T-cell (primary cell): Measurements from ENCODE around the gene RSAD1. TPM values are rescaled to one million over a fixed set of nuclear protein-coding genes. Genes with fewer than 3 reads are reported as not detected.

Experiments used
- ATAC-seq, 4 experiments: fragments of 200-7000 bp in 3 of 4; fragments of 150-1000 bp in 1 of 4; cut with Tn5 transposase; replicated peaks in 1 of 4; 1 replicate in 3 of 4; 2 replicates in 1 of 4; pipeline ENCODE4 v1.10.0; 2021; ENCODE audit warnings: moderate library complexity in 3 of 4, mild to moderate bottlenecking in 2 of 4, moderate number of reproducible peaks in 1 of 4
- CTCF ChIA-PET, 2 donors: fragments of 300-600 bp; sonication (Branson Sonifier 250); formaldehyde crosslinking; loops; one replicate each; lab custom pipeline; 2022; ENCODE audit warnings: antibody characterized with exemption in 2 of 2; lab: Charles Lee
- POLR2A ChIA-PET, 2 donors: fragments of 300-600 bp; sonication (Branson Sonifier 250); formaldehyde crosslinking; loops; one replicate each; lab custom pipeline; 2022; ENCODE audit warnings: antibody characterized with exemption in 2 of 2; lab: Charles Lee
- DNase-seq, 35 experiments: peaks; one replicate each; pipeline versions ENCODE4 v3.0.0 to v3.0.0-alpha.2; 2013 to 2023
- H3K27ac ChIP-seq: one replicate; pipeline ENCODE4 v1.5.1; 2013; ENCODE audit warnings: low read length
- H3K27me3 ChIP-seq, 2 experiments: replicated peaks in 1 of 2; 1 replicate in 1 of 2; 2 replicates in 1 of 2; pipeline versions ENCODE4 v1.6.1 to v1.7.0; 2013; ENCODE audit warnings: low read length in 1 of 2, mixed read lengths in 1 of 2; ENCODE audit not compliant: control insufficient read depth in 2 of 2, insufficient read depth in 2 of 2; ENCODE audit errors: extremely low read depth in 1 of 2
- H3K36me3 ChIP-seq, 2 donors: 1 replicate in 1 of 2; 2 replicates in 1 of 2; pipeline versions ENCODE4 v1.6.1 to v1.7.0; 2013; ENCODE audit warnings: low read length in 1 of 2; ENCODE audit not compliant: control insufficient read depth in 2 of 2, insufficient read depth in 1 of 2; ENCODE audit errors: extremely low read depth in 1 of 2
- H3K4me1 ChIP-seq, 2 experiments: 1 replicate in 1 of 2; 2 replicates in 1 of 2; pipeline versions ENCODE4 v1.6.1 to v1.7.0; 2013; ENCODE audit warnings: low read length in 2 of 2, mixed read lengths in 1 of 2; ENCODE audit not compliant: insufficient read depth in 2 of 2, control insufficient read depth in 1 of 2; ENCODE audit errors: extremely low read depth in 1 of 2
- H3K4me3 ChIP-seq, 2 donors: 1 replicate in 1 of 2; 2 replicates in 1 of 2; pipeline versions ENCODE4 v1.5.1 to v1.7.0; 2013; ENCODE audit warnings: mild to moderate bottlenecking in 2 of 2, low read length in 1 of 2, moderate library complexity in 1 of 2; ENCODE audit not compliant: control insufficient read depth in 1 of 2; ENCODE audit errors: extremely low read depth in 1 of 2
- H3K9me3 ChIP-seq: 2 replicates; pipeline ENCODE4 v1.7.0; 2013
- H3K27ac Mint-ChIP-seq, 2 donors: one replicate each; pipeline ENCODE4 v1.8.0; 2020 to 2021; ENCODE audit warnings: mild to moderate bottlenecking in 2 of 2, mixed read lengths in 2 of 2
- H3K27me3 Mint-ChIP-seq, 2 donors: one replicate each; pipeline ENCODE4 v1.8.0; 2021 to 2022; ENCODE audit warnings: mixed read lengths in 2 of 2
- H3K36me3 Mint-ChIP-seq: one replicate; pipeline ENCODE4 v1.8.0; 2021; ENCODE audit warnings: mixed read lengths
- H3K4me1 Mint-ChIP-seq, 3 donors: one replicate each; pipeline ENCODE4 v1.8.0; 2020 to 2022; ENCODE audit warnings: mixed read lengths in 3 of 3, mild to moderate bottlenecking in 1 of 3
- H3K4me3 Mint-ChIP-seq, 3 donors: one replicate each; pipeline ENCODE4 v1.8.0; 2020 to 2022; ENCODE audit warnings: mild to moderate bottlenecking in 3 of 3, mixed read lengths in 3 of 3, moderate library complexity in 3 of 3
- H3K9me3 Mint-ChIP-seq, 3 donors: one replicate each; pipeline ENCODE4 v1.8.0; 2020 to 2022; ENCODE audit warnings: mixed read lengths in 3 of 3
- WGBS: methylation state at CpG from one replicate; pipeline ENCODE4 v1.1.5; 2013; ENCODE audit warnings: missing lambda C conversion rate; ENCODE audit not compliant: insufficient coverage; 5-methylcytosine and 5-hydroxymethylcytosine counted together
- total RNA-seq, 35 experiments: library from RNA in 6 of 35; stranded (reverse) in 6 of 35; fragments of 120-200 nt in 1 of 35; gene quantifications; one replicate each; pipeline versions ENCODE4 v1.2.1 to v1.2.4 and lab custom pipeline; 2013 to 2026

Gene RSAD1
- total RNA-seq, 5 donors from 2014 or later (not counting 1 experiment from before 2014, with no cell fraction given), result 61.2 to 80.9 (median 73.2) TPM

DNA sequence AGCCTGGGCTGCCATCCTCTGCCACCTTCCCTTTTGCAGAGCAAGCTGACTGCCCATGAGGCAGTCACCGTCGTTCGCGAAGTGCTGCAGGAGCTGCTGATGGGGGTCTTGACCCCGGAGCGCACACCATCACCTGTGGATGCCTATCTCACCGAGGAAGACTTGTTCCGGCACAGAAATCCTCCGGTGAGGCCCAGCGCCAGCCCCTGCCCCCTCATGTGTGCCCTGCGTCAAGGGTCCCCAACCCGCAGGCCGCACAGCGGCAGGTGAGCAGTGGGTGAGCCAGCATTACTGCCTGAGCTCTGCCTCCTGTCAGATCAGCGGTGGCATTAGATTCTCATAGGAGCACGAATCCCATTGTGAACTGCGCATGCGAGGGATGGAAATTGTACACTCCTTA lies 46.2 kb downstream of the RSAD1 start:
- no peaks in the 10 kb centered on the region for H3K36me3 ChIP-seq
- H3K27ac ChIP-seq, result no peak overlapping the region
- DNase-seq, result no peak
- H3K27ac Mint-ChIP-seq, result no peak overlapping the region
- peaks cover 0 to 26% of the 10 kb centered on the region in 2 experiments for H3K27me3 ChIP-seq
- no peaks in the 10 kb centered on the region for H3K9me3 ChIP-seq
- no peak overlapping the region for H3K4me3 ChIP-seq
- no peaks in the 10 kb centered on the region for H3K4me1 ChIP-seq
- ChIA-PET POLR2A (no interaction called here), CTCF (interaction anchor here in 1 of 2 donors (0.6 kb wide), 1 partner anchor 246 kb away, joined by 6 read pairs; no protein-coding TSS in a partner anchor)
- H3K4me1 Mint-ChIP-seq, result no peaks in the 10 kb centered on the region
- no peaks in the 10 kb centered on the region for H3K9me3 Mint-ChIP-seq
- no peak for ATAC-seq
- no peaks in the 10 kb centered on the region for H3K36me3 Mint-ChIP-seq
- 93% methylated on average over 15 of the region's 18 CpGs for WGBS
- no peak overlapping the region for H3K4me3 Mint-ChIP-seq
- peaks cover 9 to 17% of the 10 kb centered on the region in 2 donors for H3K27me3 Mint-ChIP-seq

DNA sequence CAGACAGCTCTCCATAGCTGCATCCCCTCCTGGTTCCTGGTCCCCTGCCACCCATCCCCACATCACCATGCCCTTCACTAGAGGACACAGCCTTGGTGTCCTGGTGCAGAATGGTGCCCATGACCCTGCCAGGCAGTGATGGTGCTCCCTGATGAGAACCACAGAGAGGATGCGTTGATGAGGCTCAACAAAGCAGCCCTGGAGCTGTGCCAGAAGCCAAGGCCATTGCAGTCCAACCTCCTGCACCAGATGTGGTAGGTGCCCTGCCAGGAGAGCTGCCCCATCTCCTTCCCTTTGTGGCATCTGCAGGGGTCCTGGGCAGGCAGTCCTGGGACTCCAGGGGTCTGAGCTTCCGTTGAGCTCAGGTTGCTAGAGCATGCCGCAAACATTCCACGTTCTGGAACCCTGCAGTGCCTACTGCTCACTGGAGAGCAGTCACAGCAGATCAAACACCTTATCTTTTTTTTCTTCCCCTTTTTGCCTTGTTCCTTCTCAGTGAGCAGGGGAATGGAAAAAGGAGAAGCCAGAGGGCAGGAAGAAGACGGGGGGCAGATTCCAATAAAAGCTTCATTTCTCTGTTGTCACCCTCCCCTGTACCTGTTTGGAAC lies 48.6 kb downstream of the RSAD1 start:
- H3K9me3 Mint-ChIP-seq, result no peaks in the 10 kb centered on the region
- Histone ChIP-seq H3K4me3 (no peak overlapping the region), H3K36me3 (no peaks in the 10 kb centered on the region), H3K9me3 (no peaks in the 10 kb centered on the region), H3K27me3 (peaks cover 4 to 49% of the 10 kb centered on the region in 2 experiments), H3K4me1 (peaks cover 0 to 4% of the 10 kb centered on the region in 2 experiments), H3K27ac (no peak overlapping the region)
- H3K36me3 Mint-ChIP-seq, result no peaks in the 10 kb centered on the region
- CTCF ChIA-PET, result no interaction called here
- POLR2A ChIA-PET, result no interaction called here
- peaks cover 28 to 41% of the 10 kb centered on the region in 2 donors for H3K27me3 Mint-ChIP-seq
- DNase-seq (no peak), ATAC-seq (no peak)
- WGBS, result 79% methylated on average over 2 of the region's 5 CpGs
- H3K27ac Mint-ChIP-seq, result no peak overlapping the region
- H3K4me3 Mint-ChIP-seq, result no peak overlapping the region
- peaks cover 0 to 7% (median 4%) of the 10 kb centered on the region in 3 donors for H3K4me1 Mint-ChIP-seq

DNA sequence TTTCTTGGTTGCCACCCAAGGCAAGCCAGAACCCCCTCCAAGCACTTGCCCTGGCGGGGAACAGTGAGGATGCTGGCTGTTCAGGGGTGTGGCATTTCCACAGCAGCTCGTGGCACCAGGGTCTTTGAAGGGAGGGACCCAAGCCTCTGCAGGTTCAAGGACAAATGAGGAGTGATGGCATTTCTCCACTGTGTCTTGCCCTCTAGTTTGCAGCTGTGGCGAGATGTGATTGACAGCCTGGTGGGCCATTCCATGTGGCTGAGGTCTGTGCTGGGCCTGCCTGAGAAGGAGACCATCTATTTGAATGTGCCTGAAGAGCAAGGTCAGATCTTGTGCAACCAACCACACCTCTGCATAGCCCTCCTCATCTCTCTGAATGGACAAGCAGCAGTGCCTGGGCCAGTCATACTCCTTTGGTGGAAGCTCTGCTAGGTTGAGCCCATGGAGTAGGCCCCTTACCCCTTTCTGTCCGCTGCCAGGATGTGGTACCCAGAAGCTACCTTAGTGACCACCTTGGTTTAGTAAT lies 49.4 kb downstream of the RSAD1 start:
- Histone ChIP-seq H3K27ac (no peak overlapping the region), H3K4me3 (no peak overlapping the region), H3K27me3 (peaks cover 4 to 54% of the 10 kb centered on the region in 2 experiments), H3K9me3 (no peaks in the 10 kb centered on the region), H3K36me3 (no peaks in the 10 kb centered on the region), H3K4me1 (peaks cover 2 to 11% of the 10 kb centered on the region in 2 experiments)
- H3K27ac Mint-ChIP-seq, result no peak overlapping the region
- no peaks in the 10 kb centered on the region for H3K36me3 Mint-ChIP-seq
- no peak for ATAC-seq
- DNase-seq, result no peak
- ChIA-PET CTCF (no interaction called here), POLR2A (no interaction called here)
- H3K9me3 Mint-ChIP-seq, result no peaks in the 10 kb centered on the region
- no peak overlapping the region for H3K4me3 Mint-ChIP-seq
- 0% methylated on average over 2 of the region's 4 CpGs for WGBS
- H3K27me3 Mint-ChIP-seq, result peaks cover 28 to 48% of the 10 kb centered on the region in 2 donors
- peaks cover 2 to 11% (median 7%) of the 10 kb centered on the region in 3 donors for H3K4me1 Mint-ChIP-seq

DNA sequence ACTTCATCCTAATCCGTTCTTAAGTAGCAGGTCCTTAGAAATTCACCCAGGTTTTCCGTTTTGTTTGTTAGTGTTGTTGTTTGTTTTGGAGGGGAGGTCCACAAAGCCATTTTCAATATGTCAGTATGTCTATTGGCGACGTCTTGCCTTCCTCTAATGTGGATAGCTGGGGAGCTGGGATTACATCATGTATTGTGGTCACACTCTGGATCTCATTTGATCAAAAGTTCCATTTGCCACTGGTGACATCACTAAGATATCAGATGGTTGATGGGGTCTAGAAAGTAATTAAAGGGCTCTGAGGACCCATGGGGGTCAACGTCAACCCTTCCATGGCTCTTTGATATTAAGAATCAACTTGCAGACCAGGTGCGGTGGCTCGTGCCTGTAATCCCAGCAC lies 51.2 kb downstream of the RSAD1 start:
- Histone ChIP-seq H3K4me3 (no peak overlapping the region), H3K4me1 (peaks cover 2 to 24% of the 10 kb centered on the region in 2 experiments), H3K9me3 (no peaks in the 10 kb centered on the region), H3K27me3 (peaks cover 4 to 73% of the 10 kb centered on the region in 2 experiments), H3K27ac (no peak overlapping the region), H3K36me3 (no peaks in the 10 kb centered on the region)
- H3K9me3 Mint-ChIP-seq, result no peaks in the 10 kb centered on the region
- CTCF ChIA-PET, result no interaction called here
- 86% methylated on average over 5 of the region's 7 CpGs for WGBS
- peaks cover 12 to 21% (median 18%) of the 10 kb centered on the region in 3 donors for H3K4me1 Mint-ChIP-seq
- no peak for ATAC-seq
- no peak overlapping the region for H3K4me3 Mint-ChIP-seq
- DNase-seq, result no peak
- no peaks in the 10 kb centered on the region for H3K36me3 Mint-ChIP-seq
- peaks cover 41 to 64% of the 10 kb centered on the region in 2 donors for H3K27me3 Mint-ChIP-seq
- POLR2A ChIA-PET, result interaction anchor here in 1 of 2 donors (0.7 kb wide), 1 partner anchor 25 kb away, joined by 3 read pairs; no protein-coding TSS in a partner anchor
- no peak overlapping the region for H3K27ac Mint-ChIP-seq

DNA sequence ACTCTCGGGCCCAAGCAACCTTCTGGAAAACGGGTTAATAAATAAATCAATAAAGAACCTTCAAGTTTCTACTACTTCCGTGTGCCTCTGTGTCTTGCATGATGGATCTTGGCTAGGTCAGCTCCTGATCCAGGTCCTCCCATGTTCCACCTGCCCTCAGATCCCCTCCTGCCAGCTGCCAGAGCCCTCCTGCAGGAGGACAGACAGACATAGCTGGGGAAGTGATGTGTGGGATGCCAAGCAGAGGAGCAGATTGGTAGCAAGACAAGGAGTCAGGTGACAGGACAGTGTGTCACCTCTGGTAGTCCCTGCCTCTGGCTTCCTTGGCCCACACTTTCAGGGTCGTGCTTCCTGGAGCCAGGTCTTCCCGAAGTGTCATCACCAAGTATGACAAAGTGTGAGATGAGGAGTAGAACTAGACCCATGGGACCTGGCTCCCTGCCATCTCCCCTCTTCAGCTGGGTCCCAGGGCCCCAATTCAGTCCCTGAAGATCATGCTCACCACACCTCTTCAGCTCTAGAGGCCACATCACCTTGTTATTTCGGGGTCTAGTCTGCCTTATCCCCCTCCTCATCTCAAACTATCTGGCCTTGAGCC lies 52.9 kb downstream of the RSAD1 start:
- Histone ChIP-seq H3K27me3 (peaks cover 4 to 89% of the 10 kb centered on the region in 2 experiments), H3K4me3 (no peak overlapping the region), H3K4me1 (peaks cover 2 to 24% of the 10 kb centered on the region in 2 experiments), H3K27ac (no peak overlapping the region), H3K36me3 (no peaks in the 10 kb centered on the region), H3K9me3 (no peaks in the 10 kb centered on the region)
- ChIA-PET CTCF (no interaction called here), POLR2A (no interaction called here)
- whole genome bisulfite sequencing, result 60% methylated on average over 4 of the region's 6 CpGs
- DNase-seq (no peak), ATAC-seq (no peak)
- Mint-ChIP-seq H3K4me3 (no peak overlapping the region), H3K27ac (no peak overlapping the region), H3K27me3 (peaks cover 41 to 72% of the 10 kb centered on the region in 2 donors), H3K36me3 (no peaks in the 10 kb centered on the region), H3K4me1 (peaks cover 12 to 21% (median 18%) of the 10 kb centered on the region in 3 donors), H3K9me3 (no peaks in the 10 kb centered on the region)

DNA sequence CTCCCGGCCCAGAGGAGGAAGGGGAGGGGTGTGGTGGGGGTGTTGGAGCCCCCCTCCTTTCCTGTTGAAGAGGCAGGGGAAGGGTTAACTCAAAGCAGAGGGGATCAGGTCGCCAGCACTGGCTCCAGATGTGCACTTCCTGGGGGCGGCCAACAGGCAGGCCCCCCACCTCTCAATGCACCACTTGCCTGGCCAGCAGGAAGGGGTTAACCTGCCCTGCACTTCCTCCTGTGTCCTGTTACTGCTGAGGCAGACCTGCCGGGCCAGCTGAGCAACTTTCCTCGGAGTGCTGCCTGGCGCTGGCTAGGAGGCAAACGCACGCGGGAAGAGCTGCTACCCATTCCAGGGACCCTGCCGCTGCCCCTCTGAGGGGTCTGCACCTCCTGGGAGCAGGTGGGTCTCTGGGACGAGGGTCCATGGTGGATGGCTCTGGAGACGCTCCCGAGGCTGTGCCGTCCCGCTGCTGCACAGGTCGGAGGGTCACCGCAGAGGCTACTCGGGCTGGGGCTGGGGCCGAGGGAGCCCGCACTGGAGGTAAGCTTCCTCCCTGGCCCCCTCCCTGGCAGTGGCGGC lies 53.9 kb downstream of the RSAD1 start, which contains the start of gene EPN3:
Gene EPN3, plus strand, starts transcription at position 284 of the 573 bp plus-strand sequence. CDS start 3,822 bp downstream, outside the sequence.
- DNase-seq, result no peak
- H3K27ac ChIP-seq, result no peak within 1 kb of the TSS
- Mint-ChIP-seq H3K4me3 (peak within 1 kb of the TSS in 1 of 3 donors; percentile 62), H3K4me1 (peaks cover 12 to 21% (median 18%) of the 10 kb centered on the region in 3 donors), H3K9me3 (no peaks in the 10 kb centered on the region), H3K27me3 (peaks cover 41 to 72% of the 10 kb centered on the region in 2 donors), H3K36me3 (no peaks in the 10 kb centered on the region), H3K27ac (no peak within 1 kb of the TSS)
- POLR2A ChIA-PET, result no interaction called here
- no peak within 1 kb of the TSS for H3K4me3 ChIP-seq
- peaks cover 4 to 90% of the 10 kb centered on the region in 2 experiments for H3K27me3 ChIP-seq
- WGBS, result 8% methylated on average over 18 of the region's 21 CpGs
- no peaks in the 10 kb centered on the region for H3K9me3 ChIP-seq
- no peaks in the 10 kb centered on the region for H3K36me3 ChIP-seq
- peak in 2 of 4 experiments; percentile 30 to 35 for ATAC-seq
- CTCF ChIA-PET, result no interaction called here
- peaks cover 2 to 24% of the 10 kb centered on the region in 2 experiments for H3K4me1 ChIP-seq
